B cell (primary cell): ENCODE measurements around the gene RAB3IL1. TPM values are rescaled to one million over a fixed set of nuclear protein-coding genes. Genes with fewer than 3 reads are reported as not detected.

Experiments
- ATAC-seq: fragments of 200-7000 bp; cut with Tn5 transposase; one replicate; pipeline ENCODE4 v1.10.0; 2021; ENCODE audit warnings: low read depth, mild to moderate bottlenecking, moderate number of reproducible peaks, moderate library complexity
- CTCF ChIA-PET: fragments of 350-600 bp; sonication (Branson Sonifier 250); formaldehyde crosslinking; loops from one replicate; lab custom pipeline; 2021; ENCODE audit warnings: antibody characterized with exemption, inconsistent platforms; lab: Charles Lee
- POLR2A ChIA-PET: fragments of 350-600 bp; sonication (Branson Sonifier 250); formaldehyde crosslinking; loops from one replicate; lab custom pipeline; 2021; ENCODE audit warnings: antibody characterized with exemption; lab: Charles Lee
- DNase-seq: peaks from one replicate; pipeline ENCODE4 v3.0.0; 2013
- H2AFZ ChIP-seq: 2 replicates; pipeline ENCODE4 v1.6.1; 2012; ENCODE audit warnings: mild to moderate bottlenecking, low read depth, low read length; ENCODE audit not compliant: insufficient read depth, poor library complexity, severe bottlenecking
- H3K27ac ChIP-seq, 2 donors: 1 replicate in 1 of 2; 2 replicates in 1 of 2; pipeline ENCODE4 v1.5.1; 2012 to 2013; ENCODE audit warnings: low read length in 2 of 2, mild to moderate bottlenecking in 2 of 2, moderate library complexity in 1 of 2
- H3K27me3 ChIP-seq, 4 experiments: fragments of 200-600 bp in 1 of 4; sonication (generic) in 1 of 4; replicated peaks in 1 of 4; 1 replicate in 2 of 4; 2 replicates in 2 of 4; pipeline versions ENCODE4 v1.6.1 to v1.7.0; 2013 to 2016; ENCODE audit warnings: low read length in 3 of 4, mild to moderate bottlenecking in 2 of 4, mixed read lengths in 1 of 4, moderate library complexity in 1 of 4; ENCODE audit not compliant: insufficient read depth in 4 of 4, control insufficient read depth in 3 of 4; ENCODE audit errors: control extremely low read depth in 1 of 4
- H3K36me3 ChIP-seq, 2 experiments: replicated peaks in 1 of 2; 1 replicate in 1 of 2; 2 replicates in 1 of 2; pipeline versions ENCODE4 v1.6.1 to v1.7.1; 2013; ENCODE audit warnings: low read length in 1 of 2; ENCODE audit not compliant: insufficient read depth in 2 of 2, control insufficient read depth in 1 of 2; ENCODE audit errors: control extremely low read depth in 1 of 2, extremely low read depth in 1 of 2
- H3K4me1 ChIP-seq, 2 donors: fragments of 200-600 bp in 1 of 2; sonication (generic) in 1 of 2; 1 replicate in 1 of 2; 2 replicates in 1 of 2; pipeline versions ENCODE4 v1.5.1 to v1.6.1; 2013 to 2017; ENCODE audit warnings: low read length in 2 of 2; ENCODE audit not compliant: control insufficient read depth in 2 of 2, insufficient read depth in 2 of 2
- H3K4me2 ChIP-seq: replicated peaks from 2 replicates; pipeline ENCODE3; 2012; ENCODE audit warnings: mild to moderate bottlenecking, low read depth, low read length; ENCODE audit not compliant: poor library complexity, severe bottlenecking
- H3K4me3 ChIP-seq, 5 experiments: fragments of 200-600 bp in 1 of 5; sonication (generic) in 1 of 5; 1 replicate in 3 of 5; 2 replicates in 2 of 5; pipeline versions ENCODE4 v1.5.1 to v1.7.0; 2011 to 2016; ENCODE audit warnings: low read length in 4 of 5, mild to moderate bottlenecking in 4 of 5, low read depth in 2 of 5, control low read depth in 1 of 5, moderate library complexity in 1 of 5; ENCODE audit not compliant: insufficient read depth in 1 of 5; ENCODE audit errors: control extremely low read depth in 1 of 5, extremely low read depth in 1 of 5
- H3K79me2 ChIP-seq: fragments of 200-600 bp; sonication (generic); one replicate; pipeline ENCODE4 v1.6.0; 2016; ENCODE audit warnings: low read length; ENCODE audit not compliant: control insufficient read depth, insufficient read depth
- H3K9ac ChIP-seq: fragments of 200-600 bp; sonication (generic); 2 replicates; pipeline ENCODE4 v1.6.1; 2017; ENCODE audit warnings: mild to moderate bottlenecking, low read length, moderate library complexity
- H3K9me3 ChIP-seq, 3 donors: one replicate each; pipeline versions ENCODE4 v1.6.1 to v1.7.1; 2013; ENCODE audit warnings: low read length in 2 of 3; ENCODE audit not compliant: control insufficient read depth in 2 of 3, insufficient read depth in 1 of 3; ENCODE audit errors: control extremely low read depth in 1 of 3
- H4K20me1 ChIP-seq: 2 replicates; pipeline ENCODE4 v1.6.0; 2012; ENCODE audit warnings: mild to moderate bottlenecking, low read length; ENCODE audit not compliant: insufficient read depth, control insufficient read depth, poor library complexity, severe bottlenecking
- H3K27ac Mint-ChIP-seq: one replicate; pipeline ENCODE4 v1.8.0; 2021; ENCODE audit warnings: mixed read lengths
- H3K27me3 Mint-ChIP-seq: one replicate; pipeline ENCODE4 v1.8.0; 2021; ENCODE audit warnings: mixed read lengths
- H3K4me1 Mint-ChIP-seq: one replicate; pipeline ENCODE4 v1.8.0; 2021; ENCODE audit warnings: mixed read lengths
- H3K4me3 Mint-ChIP-seq: one replicate; pipeline ENCODE4 v1.8.0; 2021; ENCODE audit warnings: mixed read lengths
- H3K9me3 Mint-ChIP-seq: one replicate; pipeline ENCODE4 v1.8.0; 2022; ENCODE audit warnings: mixed read lengths; ENCODE audit not compliant: insufficient read depth
- EZH2 ChIP-seq: IDR thresholded peaks from 2 replicates; pipeline ENCODE4 v1.6.1; 2012; ENCODE audit warnings: borderline replicate concordance, low read depth, mild to moderate bottlenecking, moderate library complexity, low read length; ENCODE audit not compliant: insufficient read depth, poor library complexity, severe bottlenecking
- WGBS: methylation state at CpG from one replicate; pipeline ENCODE4 v1.1.5; 2013; ENCODE audit warnings: missing lambda C conversion rate; ENCODE audit not compliant: insufficient coverage; 5-methylcytosine and 5-hydroxymethylcytosine counted together
- intact Hi-C: fragments of 100-400 bp; cut with micrococcal nuclease; formaldehyde crosslinking; loops from one replicate; pipeline ENCODE4 v1.10.0; 2022
- polyA plus RNA-seq: library from polyadenylated mRNA; depleted of rRNA; stranded (reverse); fragments of >200 nt; gene quantifications from 2 replicates; pipeline ENCODE4 v1.2.3, GENCODE V29; 2012
- small RNA-seq: library from RNA; depleted of rRNA; stranded (forward); fragments of <200 nt; gene quantifications from one replicate; pipeline ENCODE3, GENCODE V24; 2012; ENCODE audit warnings: low replicate concordance, low read depth; ENCODE audit not compliant: insufficient read length
- total RNA-seq, 2 donors: library from RNA; stranded (reverse); fragments of 120-200 nt in 1 of 2; gene quantifications; 1 replicate in 1 of 2; 2 replicates in 1 of 2; pipeline versions ENCODE4 v1.2.3 to v1.2.4, GENCODE V29; 2013 to 2022
- TF ChIP-seq, protein P1 (sequence below): fragments of 200-600 bp; IDR thresholded peaks from one replicate; pipeline ENCODE4 v1.8.0; 2022; ENCODE audit warnings: antibody characterized with exemption, mild to moderate bottlenecking

RAB3IL1 gene
- total and polyA plus RNA-seq, 2 donors (not counting 1 experiment from before 2014, with no cell fraction given) = 0.27 TPM; not detected in 1

DNA sequence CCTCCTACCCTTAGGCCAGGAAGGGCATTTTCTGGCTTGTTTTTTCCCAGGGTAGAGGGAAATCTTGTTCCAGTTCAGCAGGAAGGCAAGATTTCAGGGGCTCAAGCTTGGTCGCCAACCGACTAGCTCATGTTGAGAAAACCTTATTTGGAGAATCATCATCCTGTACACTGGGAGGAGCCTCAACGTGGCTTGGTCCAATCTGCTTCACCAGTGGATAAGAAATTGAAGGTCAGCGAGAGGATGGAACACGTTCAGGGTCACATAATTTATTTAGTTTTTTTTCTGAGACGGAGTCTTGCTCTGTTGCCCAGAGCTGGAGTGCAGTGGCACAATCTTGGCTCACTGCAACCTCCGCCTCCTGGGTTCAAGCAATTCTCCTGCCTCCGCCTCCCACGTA, 68.7 kb downstream of the RAB3IL1 start:
- no peak overlapping the region for H3K27ac Mint-ChIP-seq
- H4K20me1 ChIP-seq = no peaks in the 10 kb centered on the region
- H3K9ac ChIP-seq = no peak overlapping the region
- no peaks in the 10 kb centered on the region for H3K79me2 ChIP-seq
- TF ChIP-seq EZH2 = no peak
- TF ChIP-seq, protein P1, sequence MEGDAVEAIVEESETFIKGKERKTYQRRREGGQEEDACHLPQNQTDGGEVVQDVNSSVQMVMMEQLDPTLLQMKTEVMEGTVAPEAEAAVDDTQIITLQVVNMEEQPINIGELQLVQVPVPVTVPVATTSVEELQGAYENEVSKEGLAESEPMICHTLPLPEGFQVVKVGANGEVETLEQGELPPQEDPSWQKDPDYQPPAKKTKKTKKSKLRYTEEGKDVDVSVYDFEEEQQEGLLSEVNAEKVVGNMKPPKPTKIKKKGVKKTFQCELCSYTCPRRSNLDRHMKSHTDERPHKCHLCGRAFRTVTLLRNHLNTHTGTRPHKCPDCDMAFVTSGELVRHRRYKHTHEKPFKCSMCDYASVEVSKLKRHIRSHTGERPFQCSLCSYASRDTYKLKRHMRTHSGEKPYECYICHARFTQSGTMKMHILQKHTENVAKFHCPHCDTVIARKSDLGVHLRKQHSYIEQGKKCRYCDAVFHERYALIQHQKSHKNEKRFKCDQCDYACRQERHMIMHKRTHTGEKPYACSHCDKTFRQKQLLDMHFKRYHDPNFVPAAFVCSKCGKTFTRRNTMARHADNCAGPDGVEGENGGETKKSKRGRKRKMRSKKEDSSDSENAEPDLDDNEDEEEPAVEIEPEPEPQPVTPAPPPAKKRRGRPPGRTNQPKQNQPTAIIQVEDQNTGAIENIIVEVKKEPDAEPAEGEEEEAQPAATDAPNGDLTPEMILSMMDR = no peak
- no peak overlapping the region for H3K4me3 Mint-ChIP-seq
- ATAC-seq (no peak), DNase-seq (no peak)
- CTCF ChIA-PET = interaction anchor here (1.0 to 1.6 kb wide), 2 partner anchors 259 to 332 kb away, joined by 3 to 6 read pairs; no protein-coding TSS in a partner anchor
- intact Hi-C loops = no loop called here
- no peak overlapping the region for H3K27ac ChIP-seq
- POLR2A ChIA-PET = no interaction called here
- H3K27me3 Mint-ChIP-seq = no peaks in the 10 kb centered on the region
- H3K9me3 ChIP-seq = no peaks in the 10 kb centered on the region
- 93% methylated on average over 7 of the region's 9 CpGs for WGBS
- peaks cover 0 to 2% (median 0%) of the 10 kb centered on the region in 4 experiments for H3K27me3 ChIP-seq
- no peak overlapping the region for H2AFZ ChIP-seq
- H3K4me2 ChIP-seq = no peak overlapping the region
- no peaks in the 10 kb centered on the region for H3K4me1 Mint-ChIP-seq
- no peaks in the 10 kb centered on the region for H3K4me1 ChIP-seq
- H3K9me3 Mint-ChIP-seq = no peaks in the 10 kb centered on the region
- H3K4me3 ChIP-seq = no peak overlapping the region
- no peaks in the 10 kb centered on the region for H3K36me3 ChIP-seq

DNA sequence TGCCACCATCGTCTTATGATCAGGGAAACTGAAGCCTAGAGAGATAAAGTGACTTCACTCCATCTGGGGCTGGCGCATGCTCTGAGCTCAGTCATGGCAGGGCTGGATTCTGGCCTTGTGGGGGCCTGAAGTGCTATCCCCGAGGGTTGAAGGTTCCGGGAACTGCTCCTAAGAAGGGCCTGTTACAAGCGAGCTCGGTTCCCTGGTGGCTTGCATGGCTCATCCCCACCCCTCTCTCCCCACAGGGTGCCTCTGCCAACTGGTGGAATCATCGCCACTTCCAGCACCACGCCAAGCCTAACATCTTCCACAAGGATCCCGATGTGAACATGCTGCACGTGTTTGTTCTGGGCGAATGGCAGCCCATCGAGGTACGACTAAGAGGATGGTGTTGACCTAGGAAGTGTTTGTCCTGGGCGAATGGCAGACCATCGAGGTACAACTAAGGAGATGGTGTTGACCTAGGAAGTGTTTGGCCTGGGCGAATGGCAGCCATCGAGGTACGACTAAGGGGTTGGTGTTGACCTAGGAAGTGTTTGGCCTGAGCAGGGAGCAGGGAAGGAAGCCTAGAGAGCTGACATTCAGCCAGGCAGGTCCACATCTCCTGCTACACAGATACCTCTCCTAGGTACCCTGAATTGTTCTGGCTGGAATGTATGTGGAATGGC, 69.3 kb downstream of the RAB3IL1 start:
- Histone ChIP-seq H3K36me3 (no peaks in the 10 kb centered on the region), H3K27me3 (peaks cover 0 to 2% (median 0%) of the 10 kb centered on the region in 4 experiments), H3K4me2 (no peak overlapping the region), H2AFZ (no peak overlapping the region), H3K79me2 (no peaks in the 10 kb centered on the region), H3K9me3 (no peaks in the 10 kb centered on the region), H3K4me1 (no peaks in the 10 kb centered on the region), H4K20me1 (no peaks in the 10 kb centered on the region), H3K9ac (no peak overlapping the region), H3K27ac (no peak overlapping the region), H3K4me3 (no peak overlapping the region)
- ATAC-seq (no peak), DNase-seq (no peak)
- intact Hi-C loops = no loop called here
- no peak overlapping the region for H3K4me3 Mint-ChIP-seq
- H3K27me3 Mint-ChIP-seq = no peaks in the 10 kb centered on the region
- H3K9me3 Mint-ChIP-seq = no peaks in the 10 kb centered on the region
- CTCF ChIA-PET = interaction anchor here (1.6 kb wide), 1 partner anchor 260 kb away, joined by 6 read pairs; no protein-coding TSS in a partner anchor
- TF ChIP-seq, protein P1 = no peak
- TF ChIP-seq EZH2 = no peak
- H3K4me1 Mint-ChIP-seq = no peaks in the 10 kb centered on the region
- 97% methylated on average over 15 of the region's 18 CpGs for WGBS
- POLR2A ChIA-PET = no interaction called here
- no peak overlapping the region for H3K27ac Mint-ChIP-seq

Small RNAs within 50 kb of the gene (small RNA-seq; reads per million reads assigned to genes)
- gene MIR6746 = not detected
- gene RNU6-1243P = not detected

Other genes starting within 250 kb of the RAB3IL1 start
- gene DAGLA, start 237.2 kb downstream of the RAB3IL1 start, total RNA-seq = 0.07 TPM in 1 of 2 replicates, not detected in the other
- gene DAGLA, start 237.2 kb downstream of the RAB3IL1 start, polyA plus RNA-seq = 0.04 and 0.06 TPM in 2 replicates
- gene MYRF, start 164.9 kb downstream of the RAB3IL1 start, total RNA-seq = 0.27 and 0.34 TPM in 2 replicates
- gene MYRF, start 164.9 kb downstream of the RAB3IL1 start, polyA plus RNA-seq = 0.19 and 0.27 TPM in 2 replicates
- 64.6 and 65.8 TPM in 2 replicates for gene TMEM258, start 125.0 kb downstream of the RAB3IL1 start, total RNA-seq
- gene TMEM258, start 125.0 kb downstream of the RAB3IL1 start, polyA plus RNA-seq = 86.2 and 130 TPM in 2 replicates
- gene FEN1, start 124.7 kb downstream of the RAB3IL1 start, total RNA-seq = 9.2 and 9.8 TPM in 2 replicates
- 3.4 and 6.0 TPM in 2 replicates for gene FEN1, start 124.7 kb downstream of the RAB3IL1 start, polyA plus RNA-seq
- gene FADS1, start 100.6 kb downstream of the RAB3IL1 start, total RNA-seq = 14.8 and 15.6 TPM in 2 replicates
- 0.39 and 1.8 TPM in 2 replicates for gene FADS1, start 100.6 kb downstream of the RAB3IL1 start, polyA plus RNA-seq
- 5.9 and 7.0 TPM in 2 replicates for gene FADS2, start 89.3 kb downstream of the RAB3IL1 start, total RNA-seq
- gene FADS2, start 89.3 kb downstream of the RAB3IL1 start, polyA plus RNA-seq = 1.5 and 3.4 TPM in 2 replicates
- 224 and 225 TPM in 2 replicates for gene FADS3, start 26.0 kb downstream of the RAB3IL1 start, total RNA-seq
- 256 and 265 TPM in 2 replicates for gene FADS3, start 26.0 kb downstream of the RAB3IL1 start, polyA plus RNA-seq
- gene BEST1, start 32.8 kb upstream of the RAB3IL1 start, total RNA-seq = 0.78 and 0.99 TPM in 2 replicates
- gene BEST1, start 32.8 kb upstream of the RAB3IL1 start, polyA plus RNA-seq = 0.07 and 0.42 TPM in 2 replicates
- 1,265 and 1,314 TPM in 2 replicates for gene FTH1, start 50.1 kb upstream of the RAB3IL1 start, total RNA-seq
- gene FTH1, start 50.1 kb upstream of the RAB3IL1 start, polyA plus RNA-seq = 1,136 and 1,265 TPM in 2 replicates
- 34.0 and 37.8 TPM in 2 replicates for gene INCENP, start 206.4 kb upstream of the RAB3IL1 start, total RNA-seq
- gene INCENP, start 206.4 kb upstream of the RAB3IL1 start, polyA plus RNA-seq = 8.9 and 9.1 TPM in 2 replicates